NCI-H1105 (cell line): ENCODE measurements around the gene KNOP1.
"Not testable (repeated sequence)": the region's sequence is repeated elsewhere in the genome, so short reads cannot be mapped to it uniquely, and the experiment has no call there.

Experiments
- DNase-seq: peaks from one replicate; lab custom pipeline; 2025; lab: John Stamatoyannopoulos, UW

Gene KNOP1

GRCh38 chr16:19683453-19684236 lies 34.4 kb downstream of the KNOP1 start:
- no peak for DNase-seq

GRCh38 chr16:19681637-19682036 lies 36.4 kb downstream of the KNOP1 start:
- no peak for DNase-seq

GRCh38 chr16:19680881-19681340 lies 37.1 kb downstream of the KNOP1 start:
- no peak for DNase-seq

GRCh38 chr16:19679281-19679680 lies 38.7 kb downstream of the KNOP1 start:
- DNase-seq: not testable (repeated sequence)

GRCh38 chr16:19678804-19679203 lies 39.2 kb downstream of the KNOP1 start:
- no peak for DNase-seq

GRCh38 chr16:19677402-19677801 lies 40.6 kb downstream of the KNOP1 start:
- no peak for DNase-seq

- no peak for DNase-seq
These were observed 43.5 kb downstream of the KNOP1 start for GRCh38 chr16:19674485-19674884.

- DNase-seq: no peak
These were observed 45.6 kb downstream of the KNOP1 start for GRCh38 chr16:19672378-19672777.

GRCh38 chr16:19666477-19666876 lies 51.5 kb downstream of the KNOP1 start:
- no peak for DNase-seq

GRCh38 chr16:19665313-19665712 lies 52.7 kb downstream of the KNOP1 start:
- DNase-seq: not testable (repeated sequence)

- DNase-seq: no peak
These were observed 53.9 kb downstream of the KNOP1 start for GRCh38 chr16:19664166-19664565.

- no peak for DNase-seq
These were observed 55.7 kb downstream of the KNOP1 start for GRCh38 chr16:19662351-19662750.

- no peak for DNase-seq
These were observed 57.6 kb downstream of the KNOP1 start for GRCh38 chr16:19660432-19660831.

- no peak for DNase-seq
These were observed 58.5 kb downstream of the KNOP1 start for GRCh38 chr16:19659554-19659953.

GRCh38 chr16:19657831-19658230 lies 60.2 kb downstream of the KNOP1 start:
- DNase-seq: no peak

- no peak for DNase-seq
These were observed 62.7 kb downstream of the KNOP1 start for GRCh38 chr16:19655242-19655777.

- DNase-seq: no peak
These were observed 63.9 kb downstream of the KNOP1 start for GRCh38 chr16:19654147-19654546.
